ENCODE data around the gene MTX2. TPM values are rescaled to one million over a fixed set of nuclear protein-coding genes. Genes with fewer than 3 reads are reported as not detected.
"Not testable (repeated sequence)": the region's sequence is repeated elsewhere in the genome, so short reads cannot be mapped to it uniquely, and the experiment has no call there.

Gene MTX2
- total RNA-seq, 6 experiments from 2014 or later, result 21.4 to 26.0 (median 24.3) TPM

DNA sequence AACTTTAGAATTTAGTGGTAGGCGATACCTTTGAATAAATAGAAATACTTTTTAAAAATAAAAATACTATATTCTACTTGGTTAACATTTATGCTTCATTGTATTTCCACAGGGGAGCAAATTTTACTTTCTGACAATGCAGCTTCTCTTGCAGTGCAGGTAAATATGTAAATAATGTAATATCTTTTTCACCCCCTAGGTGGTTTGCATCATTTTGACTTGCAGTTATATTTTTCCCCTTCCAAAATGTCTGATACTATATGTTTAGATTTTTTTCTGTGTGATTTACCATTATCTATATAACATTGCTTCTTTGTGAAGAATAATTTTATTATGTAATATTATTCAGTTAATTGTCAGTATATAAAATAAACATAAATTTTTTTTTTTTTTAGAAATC lies 28.5 kb downstream of the MTX2 start:
- H3K9me3 Mint-ChIP-seq, result no peaks in the 10 kb centered on the region
- no peaks in the 10 kb centered on the region for H3K27me3 Mint-ChIP-seq (ENCODE audit: insufficient read depth)
- no peaks in the 10 kb centered on the region for H3K36me3 Mint-ChIP-seq (ENCODE audit: low read depth)
- no peak for DNase-seq
- TF ChIP-seq, protein P1, sequence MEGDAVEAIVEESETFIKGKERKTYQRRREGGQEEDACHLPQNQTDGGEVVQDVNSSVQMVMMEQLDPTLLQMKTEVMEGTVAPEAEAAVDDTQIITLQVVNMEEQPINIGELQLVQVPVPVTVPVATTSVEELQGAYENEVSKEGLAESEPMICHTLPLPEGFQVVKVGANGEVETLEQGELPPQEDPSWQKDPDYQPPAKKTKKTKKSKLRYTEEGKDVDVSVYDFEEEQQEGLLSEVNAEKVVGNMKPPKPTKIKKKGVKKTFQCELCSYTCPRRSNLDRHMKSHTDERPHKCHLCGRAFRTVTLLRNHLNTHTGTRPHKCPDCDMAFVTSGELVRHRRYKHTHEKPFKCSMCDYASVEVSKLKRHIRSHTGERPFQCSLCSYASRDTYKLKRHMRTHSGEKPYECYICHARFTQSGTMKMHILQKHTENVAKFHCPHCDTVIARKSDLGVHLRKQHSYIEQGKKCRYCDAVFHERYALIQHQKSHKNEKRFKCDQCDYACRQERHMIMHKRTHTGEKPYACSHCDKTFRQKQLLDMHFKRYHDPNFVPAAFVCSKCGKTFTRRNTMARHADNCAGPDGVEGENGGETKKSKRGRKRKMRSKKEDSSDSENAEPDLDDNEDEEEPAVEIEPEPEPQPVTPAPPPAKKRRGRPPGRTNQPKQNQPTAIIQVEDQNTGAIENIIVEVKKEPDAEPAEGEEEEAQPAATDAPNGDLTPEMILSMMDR (IDR thresholded peaks at IDR 0.05), result peak; percentile 42; the same call in 1 of the 2 replicates
- H3K27ac Mint-ChIP-seq, result no peak overlapping the region
- H3K4me1 Mint-ChIP-seq (ENCODE audit: low read depth), result peaks cover 10% of the 10 kb centered on the region
- no peak overlapping the region for H3K4me3 Mint-ChIP-seq

DNA sequence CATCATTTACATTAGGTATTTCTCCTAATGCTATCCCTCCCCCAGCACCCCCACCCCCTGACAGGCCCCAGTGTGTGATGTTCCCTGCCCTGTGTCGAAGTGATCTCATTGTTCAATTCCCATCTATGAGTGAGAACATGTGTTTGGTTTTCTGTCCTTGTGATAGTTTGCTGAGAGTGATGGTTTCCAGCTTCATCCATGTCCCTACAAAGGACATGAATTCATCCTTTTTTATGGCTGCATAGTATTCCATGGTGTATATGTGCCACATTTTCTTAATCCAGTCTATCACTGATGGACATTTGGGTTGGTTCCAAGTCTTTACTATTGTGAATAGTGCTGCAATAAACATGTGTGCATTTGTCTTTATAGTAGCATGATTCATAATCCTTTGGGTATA lies 36.8 kb downstream of the MTX2 start:
- not testable (repeated sequence) for H3K4me1 Mint-ChIP-seq (ENCODE audit: low read depth); DNase-seq

DNA sequence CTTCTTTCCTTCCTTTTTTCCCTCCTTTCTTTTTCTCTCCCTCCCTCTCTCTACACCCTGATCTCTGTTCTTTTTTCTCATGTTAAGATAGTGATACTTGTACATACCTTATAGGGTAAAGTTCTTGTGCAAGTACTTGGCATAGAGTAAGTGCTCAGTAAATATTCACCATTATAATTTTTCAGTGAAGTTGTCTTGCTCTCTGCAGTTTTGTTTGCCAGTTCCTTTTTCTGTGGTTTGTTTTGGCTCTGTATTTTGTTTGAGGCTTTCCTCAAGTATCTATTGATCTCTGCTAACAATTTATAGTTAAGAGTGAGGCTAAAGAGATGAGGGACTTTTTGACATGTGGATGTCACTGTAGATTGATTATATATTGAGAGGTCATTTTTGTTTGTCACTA lies 48.0 kb downstream of the MTX2 start:
- Mint-ChIP-seq H3K9me3 (no peaks in the 10 kb centered on the region), H3K27me3 (ENCODE audit: insufficient read depth) (no peaks in the 10 kb centered on the region)
- DNase-seq, result no peak

More for the DNA sequence above, 36.8 kb downstream of the MTX2 start:
- H3K27ac Mint-ChIP-seq; H3K9me3 Mint-ChIP-seq; H3K4me3 Mint-ChIP-seq; H3K27me3 Mint-ChIP-seq (ENCODE audit: insufficient read depth): not testable (repeated sequence)
- H3K36me3 Mint-ChIP-seq (ENCODE audit: low read depth), result peaks cover 44% of the 10 kb centered on the region

DNA sequence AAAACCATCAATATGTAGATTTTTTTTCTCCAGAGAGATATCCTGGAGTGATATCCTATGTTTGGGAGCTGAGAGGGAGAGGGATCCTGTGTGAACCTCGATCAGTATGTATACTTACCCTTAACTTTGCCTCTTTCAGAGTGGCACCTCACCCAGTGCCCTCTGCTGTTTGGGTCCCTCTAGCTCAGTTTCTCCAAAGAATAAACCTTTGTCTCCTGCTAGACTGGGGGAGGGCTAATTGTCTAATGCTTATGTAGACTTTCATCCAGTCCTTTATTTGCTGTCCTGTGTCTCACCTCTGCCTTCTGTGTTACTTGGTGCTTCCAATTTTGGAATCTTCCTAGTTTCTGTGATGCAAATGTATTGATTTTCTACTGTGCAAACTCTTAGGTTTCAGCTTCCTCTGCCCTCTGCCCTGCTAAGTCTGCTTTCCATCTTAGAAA lies 48.4 kb downstream of the MTX2 start:
- Mint-ChIP-seq H3K4me1 (ENCODE audit: low read depth) (peaks cover 12% of the 10 kb centered on the region), H3K4me3 (no peak overlapping the region), H3K27ac (no peak overlapping the region; the same call in 1 of the 2 replicates), H3K27me3 (ENCODE audit: insufficient read depth) (no peaks in the 10 kb centered on the region), H3K9me3 (no peaks in the 10 kb centered on the region), H3K36me3 (ENCODE audit: low read depth) (peaks cover 10% of the 10 kb centered on the region; the same call in 1 of the 2 replicates)
- no peak for DNase-seq
- TF ChIP-seq, protein P1 (IDR thresholded peaks at IDR 0.05), result no peak

More for the DNA sequence above, 48.0 kb downstream of the MTX2 start:
- no peak overlapping the region for H3K27ac Mint-ChIP-seq
- H3K36me3 Mint-ChIP-seq (ENCODE audit: low read depth), result peaks cover 10% of the 10 kb centered on the region; the same call in 1 of the 2 replicates
- no peak overlapping the region for H3K4me3 Mint-ChIP-seq
- peaks cover 12% of the 10 kb centered on the region for H3K4me1 Mint-ChIP-seq (ENCODE audit: low read depth)
- TF ChIP-seq, protein P1 (IDR thresholded peaks at IDR 0.05), result no peak

DNA sequence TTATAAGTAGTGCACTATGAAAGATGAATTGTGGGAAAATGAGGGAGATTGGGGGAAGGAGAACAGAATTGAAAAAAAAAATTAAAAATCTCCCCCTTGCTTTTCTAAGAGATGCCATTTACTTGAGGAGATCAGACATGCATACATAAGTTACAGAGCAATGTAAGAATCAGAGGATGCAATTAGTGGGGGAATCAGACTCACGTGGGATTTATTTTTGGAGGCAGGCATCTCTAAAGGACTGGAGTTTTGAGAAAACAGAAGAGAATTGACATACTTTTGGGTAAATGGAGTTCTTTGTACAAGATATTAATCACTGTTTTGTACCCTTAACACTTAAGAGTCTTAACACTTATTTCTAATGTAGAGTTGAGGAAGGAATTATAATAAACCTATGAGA lies 52.7 kb downstream of the MTX2 start:
- Mint-ChIP-seq H3K4me1 (ENCODE audit: low read depth) (peaks cover 5% of the 10 kb centered on the region; the same call in 1 of the 2 replicates), H3K27ac (no peak overlapping the region), H3K27me3 (ENCODE audit: insufficient read depth) (no peaks in the 10 kb centered on the region), H3K36me3 (ENCODE audit: low read depth) (0 out of 2 replicates have a peak, but pooled peaks cover 5% of the 10 kb centered on the region), H3K9me3 (no peaks in the 10 kb centered on the region), H3K4me3 (no peak overlapping the region)
- TF ChIP-seq, protein P1 (IDR thresholded peaks at IDR 0.05), result no peak
- no peak for DNase-seq

DNA sequence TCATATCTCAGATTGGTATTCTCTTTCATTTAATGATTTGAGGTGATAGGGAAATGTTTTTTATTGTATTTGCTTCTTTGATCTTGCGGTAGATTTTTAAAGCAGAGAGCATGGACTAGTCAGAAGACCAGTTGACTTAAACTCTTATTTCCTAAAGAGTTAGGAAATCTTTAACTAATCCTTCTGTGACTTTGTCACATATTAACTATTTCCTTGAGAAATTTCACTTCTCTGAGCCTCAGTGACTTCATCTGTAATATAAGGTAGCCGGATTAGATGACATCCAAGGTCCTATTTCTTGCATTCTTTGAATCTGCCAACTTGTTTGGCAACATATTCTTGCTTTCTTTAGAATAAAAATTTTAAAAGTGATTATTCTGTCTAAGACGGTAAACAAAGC lies 55.6 kb downstream of the MTX2 start:
- Mint-ChIP-seq H3K27me3 (ENCODE audit: insufficient read depth) (no peaks in the 10 kb centered on the region), H3K27ac (no peak overlapping the region), H3K4me1 (ENCODE audit: low read depth) (no peaks in the 10 kb centered on the region), H3K9me3 (no peaks in the 10 kb centered on the region), H3K36me3 (ENCODE audit: low read depth) (no peaks in the 10 kb centered on the region), H3K4me3 (no peak overlapping the region)
- no peak for DNase-seq
- TF ChIP-seq, protein P1 (IDR thresholded peaks at IDR 0.05), result no peak

Data from HFFc6 (cell line).